T-helper 1 cell treated with Interleukin-12 subunit alpha and Interleukin-12 subunit beta and Interleukin-4 antibody, amounts not matched to agents 30 μg/mL and 1 μg/mL, for 36 hours (primary cell): ENCODE measurements around the gene IP6K3.
A peak's percentile ranks its signal among the peaks of the same experiment; 100 is the strongest.

ENCODE experiments used
- H3K27ac Mint-ChIP-seq: one replicate; pipeline ENCODE4 v1.8.0; 2021; ENCODE audit warnings: mild to moderate bottlenecking, mixed read lengths
- H3K27me3 Mint-ChIP-seq: one replicate; pipeline ENCODE4 v1.8.0; 2021; ENCODE audit warnings: low read depth, mixed read lengths
- H3K36me3 Mint-ChIP-seq: one replicate; pipeline ENCODE4 v1.8.0; 2021; ENCODE audit warnings: low read depth, mixed read lengths
- H3K4me1 Mint-ChIP-seq: one replicate; pipeline ENCODE4 v1.8.0; 2021; ENCODE audit warnings: low read depth, mixed read lengths
- H3K4me3 Mint-ChIP-seq: one replicate; pipeline ENCODE4 v1.8.0; 2021; ENCODE audit warnings: mild to moderate bottlenecking, moderate library complexity, mixed read lengths
- H3K9me3 Mint-ChIP-seq: one replicate; pipeline ENCODE4 v1.8.0; 2021; ENCODE audit warnings: mixed read lengths

Gene IP6K3

DNA sequence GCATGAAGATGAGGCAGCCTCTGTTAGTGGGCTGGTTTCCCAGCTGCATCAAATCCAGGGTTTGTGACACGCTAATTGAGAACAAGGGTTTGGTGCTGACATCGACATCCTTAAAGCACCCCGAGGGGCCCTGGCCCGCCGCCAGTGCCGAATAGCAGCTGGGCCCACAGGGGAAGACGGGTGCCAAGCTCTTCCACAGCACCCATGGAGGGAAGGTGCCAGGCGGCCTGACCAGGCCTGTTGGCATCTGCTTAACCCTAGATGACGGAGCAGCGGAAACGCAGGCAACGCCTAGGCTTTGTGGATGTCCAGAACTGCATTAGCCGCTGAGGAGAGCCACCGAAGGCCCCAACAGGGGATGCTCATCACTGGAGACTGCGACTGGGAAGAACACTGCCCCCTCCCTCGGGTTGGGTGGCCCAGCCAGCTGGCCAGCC is 51.2 kb downstream of the IP6K3 start:
- H3K36me3 Mint-ChIP-seq = peaks cover 45% of the 10 kb centered on the region
- peaks cover 62% of the 10 kb centered on the region for H3K4me1 Mint-ChIP-seq
- peak overlapping the region; percentile 87 for H3K27ac Mint-ChIP-seq
- H3K27me3 Mint-ChIP-seq = no peaks in the 10 kb centered on the region
- H3K9me3 Mint-ChIP-seq = no peaks in the 10 kb centered on the region
- no peak overlapping the region for H3K4me3 Mint-ChIP-seq

DNA sequence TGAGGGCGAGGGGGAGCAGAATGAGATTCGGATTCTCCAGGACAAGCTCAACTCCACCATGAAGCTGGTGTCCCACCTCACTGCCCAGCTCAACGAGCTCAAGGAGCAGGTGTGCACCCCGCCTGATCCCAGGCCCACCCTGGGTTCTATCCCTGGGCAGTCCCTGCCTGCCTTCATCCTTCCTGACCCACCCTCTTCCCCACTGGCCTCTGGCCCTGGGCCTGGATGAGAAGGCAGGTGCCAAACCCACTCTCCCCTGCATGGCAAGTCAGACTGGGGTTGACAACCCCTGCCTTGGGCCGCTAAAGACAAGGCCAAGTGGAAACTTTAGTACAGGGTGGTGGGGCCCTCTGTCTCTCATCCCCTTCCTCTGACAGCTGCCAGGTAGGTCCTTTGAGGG is 51.7 kb downstream of the IP6K3 start:
- no peaks in the 10 kb centered on the region for H3K9me3 Mint-ChIP-seq

GRCh38 chr6:33694401-33694931 is 52.2 kb downstream of the IP6K3 start:
- H3K27ac Mint-ChIP-seq = peak overlapping the region; percentile 87
- H3K4me3 Mint-ChIP-seq = peak overlapping the region; percentile 48
- peaks cover 42% of the 10 kb centered on the region for H3K36me3 Mint-ChIP-seq
- peaks cover 56% of the 10 kb centered on the region for H3K4me1 Mint-ChIP-seq
- H3K27me3 Mint-ChIP-seq = no peaks in the 10 kb centered on the region
- no peaks in the 10 kb centered on the region for H3K9me3 Mint-ChIP-seq

More for the DNA sequence above, 51.7 kb downstream of the IP6K3 start:
- Mint-ChIP-seq H3K4me3 (no peak overlapping the region), H3K27me3 (no peaks in the 10 kb centered on the region), H3K36me3 (peaks cover 40% of the 10 kb centered on the region), H3K27ac (peak overlapping the region; percentile 87), H3K4me1 (peaks cover 57% of the 10 kb centered on the region)

- H3K9me3 Mint-ChIP-seq = no peaks in the 10 kb centered on the region
- no peaks in the 10 kb centered on the region for H3K27me3 Mint-ChIP-seq
- H3K4me3 Mint-ChIP-seq = peak overlapping the region; percentile 72
- peaks cover 50% of the 10 kb centered on the region for H3K4me1 Mint-ChIP-seq
- H3K27ac Mint-ChIP-seq = peak overlapping the region; percentile 97
- H3K36me3 Mint-ChIP-seq = peaks cover 42% of the 10 kb centered on the region
Measured at GRCh38 chr6:33693186-33694105, 53.3 kb downstream of the IP6K3 start.

DNA sequence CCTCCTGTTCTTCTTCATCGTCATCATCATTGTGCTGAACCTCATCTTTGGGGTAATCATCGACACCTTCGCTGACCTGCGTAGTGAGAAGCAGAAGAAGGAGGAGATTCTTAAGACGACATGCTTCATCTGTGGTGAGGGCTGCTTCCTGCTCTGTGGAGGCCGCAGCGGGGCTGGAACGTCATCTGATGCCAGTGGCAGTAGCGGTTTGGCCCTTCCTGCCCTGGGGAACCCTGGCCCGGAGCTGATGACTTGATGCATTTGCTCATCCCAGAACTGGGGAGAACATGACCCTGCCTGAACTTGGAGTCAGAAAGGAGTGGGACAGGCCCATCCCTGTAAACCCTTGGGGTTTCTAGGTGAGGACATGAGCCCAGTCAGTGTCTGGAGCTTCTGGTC is 53.9 kb downstream of the IP6K3 start:
- peak overlapping the region; percentile 72 for H3K4me3 Mint-ChIP-seq
- peak overlapping the region; percentile 97 for H3K27ac Mint-ChIP-seq
- H3K4me1 Mint-ChIP-seq = peaks cover 50% of the 10 kb centered on the region
- no peaks in the 10 kb centered on the region for H3K9me3 Mint-ChIP-seq
- H3K27me3 Mint-ChIP-seq = no peaks in the 10 kb centered on the region
- H3K36me3 Mint-ChIP-seq = peaks cover 40% of the 10 kb centered on the region

- no peaks in the 10 kb centered on the region for H3K9me3 Mint-ChIP-seq
- peaks cover 46% of the 10 kb centered on the region for H3K4me1 Mint-ChIP-seq
- H3K36me3 Mint-ChIP-seq = peaks cover 36% of the 10 kb centered on the region
- peak overlapping the region; percentile 97 for H3K27ac Mint-ChIP-seq
- H3K27me3 Mint-ChIP-seq = no peaks in the 10 kb centered on the region
- H3K4me3 Mint-ChIP-seq = peak overlapping the region; percentile 72
Measured at GRCh38 chr6:33692078-33692759, 54.5 kb downstream of the IP6K3 start.

GRCh38 chr6:33691456-33692077 is 55.1 kb downstream of the IP6K3 start:
- peak overlapping the region; percentile 59 for H3K27ac Mint-ChIP-seq
- no peak overlapping the region for H3K4me3 Mint-ChIP-seq
- H3K9me3 Mint-ChIP-seq = no peaks in the 10 kb centered on the region
- peaks cover 39% of the 10 kb centered on the region for H3K4me1 Mint-ChIP-seq
- no peaks in the 10 kb centered on the region for H3K27me3 Mint-ChIP-seq
- H3K36me3 Mint-ChIP-seq = peaks cover 34% of the 10 kb centered on the region

DNA sequence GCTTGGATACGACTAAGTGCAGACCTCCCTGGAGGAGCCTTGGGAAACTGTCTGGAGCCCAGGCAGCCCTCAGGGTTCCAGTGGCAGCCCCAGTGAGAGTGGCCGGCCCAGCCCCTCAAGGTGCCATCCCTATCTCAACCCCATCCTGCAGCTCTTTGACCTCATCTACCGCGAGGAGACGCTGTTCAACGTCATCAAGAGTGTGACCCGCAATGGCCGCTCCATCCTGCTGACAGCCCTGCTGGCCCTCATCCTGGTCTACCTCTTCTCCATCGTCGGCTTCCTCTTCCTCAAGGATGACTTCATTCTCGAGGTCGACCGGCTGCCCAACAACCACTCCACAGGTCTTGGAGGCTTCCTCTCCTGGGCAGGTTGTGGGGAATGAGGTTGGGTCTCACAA is 55.9 kb downstream of the IP6K3 start:
- Mint-ChIP-seq H3K4me3 (no peak overlapping the region), H3K4me1 (peaks cover 31% of the 10 kb centered on the region), H3K27me3 (no peaks in the 10 kb centered on the region), H3K36me3 (peaks cover 37% of the 10 kb centered on the region), H3K9me3 (no peaks in the 10 kb centered on the region), H3K27ac (no peak overlapping the region)

- Mint-ChIP-seq H3K9me3 (no peaks in the 10 kb centered on the region), H3K4me3 (no peak overlapping the region), H3K36me3 (peaks cover 41% of the 10 kb centered on the region), H3K27me3 (no peaks in the 10 kb centered on the region), H3K4me1 (peaks cover 24% of the 10 kb centered on the region), H3K27ac (no peak overlapping the region)
Measured at GRCh38 chr6:33689879-33690278, 56.8 kb downstream of the IP6K3 start.

DNA sequence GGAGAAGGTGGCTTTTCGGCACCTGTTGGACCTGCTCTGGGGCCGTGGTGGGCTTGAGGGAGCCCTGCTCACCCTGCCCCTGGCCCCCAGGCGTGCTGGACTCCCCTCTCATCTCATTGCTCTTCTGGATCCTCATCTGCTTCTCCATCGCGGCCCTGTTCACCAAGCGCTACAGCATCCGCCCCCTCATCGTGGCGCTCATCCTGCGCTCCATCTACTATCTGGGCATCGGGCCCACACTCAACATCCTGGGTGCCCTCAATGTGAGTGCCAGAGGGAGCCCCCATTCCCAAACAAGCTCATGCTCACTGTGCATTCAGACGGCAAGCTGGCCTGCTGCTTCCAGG is 57.6 kb downstream of the IP6K3 start:
- Mint-ChIP-seq H3K4me1 (peaks cover 19% of the 10 kb centered on the region), H3K9me3 (no peaks in the 10 kb centered on the region), H3K36me3 (peaks cover 42% of the 10 kb centered on the region), H3K27me3 (no peaks in the 10 kb centered on the region), H3K4me3 (no peak overlapping the region), H3K27ac (no peak overlapping the region)

DNA sequence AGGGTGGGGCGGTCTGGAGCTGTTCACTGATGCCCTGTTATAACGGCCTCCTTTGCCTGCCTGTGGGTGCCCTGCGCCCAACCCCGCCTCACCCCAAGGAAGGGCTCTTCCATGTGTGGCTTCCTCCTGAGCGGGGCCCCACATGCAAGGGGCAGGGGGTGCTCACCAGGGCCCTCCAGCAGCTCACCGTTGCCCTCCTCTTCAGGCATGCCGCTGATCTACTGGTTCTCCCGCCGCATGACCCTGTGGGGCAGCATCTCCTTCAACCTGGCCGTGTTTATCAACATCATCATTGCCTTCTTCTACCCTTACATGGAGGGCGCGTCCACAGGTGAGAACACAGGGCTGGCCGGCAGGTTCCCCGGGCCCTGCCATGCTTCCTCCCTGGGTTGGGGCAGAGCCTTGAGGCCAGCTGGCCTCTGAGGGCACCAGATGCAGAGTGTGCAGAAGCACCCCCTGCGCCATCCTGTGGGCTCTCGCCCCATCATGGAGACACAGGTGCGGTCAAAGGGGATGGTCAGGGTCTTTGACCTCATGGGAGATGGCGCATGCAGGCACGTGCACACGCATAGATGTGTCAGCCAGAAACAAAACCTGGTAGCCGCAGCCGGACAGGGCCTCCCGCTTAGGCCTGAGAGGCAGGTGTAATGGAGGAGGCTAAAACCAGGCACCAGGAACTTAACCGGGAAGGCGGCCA is 58.1 kb downstream of the IP6K3 start:
- peaks cover 18% of the 10 kb centered on the region for H3K4me1 Mint-ChIP-seq
- H3K9me3 Mint-ChIP-seq = no peaks in the 10 kb centered on the region
- no peak overlapping the region for H3K27ac Mint-ChIP-seq
- no peak overlapping the region for H3K4me3 Mint-ChIP-seq
- no peaks in the 10 kb centered on the region for H3K27me3 Mint-ChIP-seq
- H3K36me3 Mint-ChIP-seq = peaks cover 42% of the 10 kb centered on the region

DNA sequence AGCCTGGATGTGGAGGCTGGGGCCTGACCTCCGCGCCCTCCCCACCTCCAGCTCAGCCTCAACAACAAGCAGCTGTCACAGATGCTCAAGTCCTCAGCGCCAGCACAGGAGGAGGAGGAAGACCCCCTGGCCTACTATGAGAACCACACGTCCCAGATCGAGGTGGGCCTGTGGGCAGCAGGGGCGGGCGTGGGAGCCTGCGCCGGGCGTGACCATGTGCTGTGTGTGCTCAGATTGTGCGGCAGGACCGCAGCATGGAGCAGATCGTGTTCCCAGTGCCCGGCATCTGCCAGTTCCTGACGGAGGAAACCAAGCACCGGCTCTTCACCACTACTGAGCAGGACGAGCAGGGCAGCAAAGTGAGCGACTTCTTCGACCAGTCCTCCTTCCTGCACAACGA is 58.7 kb downstream of the IP6K3 start:
- H3K4me3 Mint-ChIP-seq = no peak overlapping the region
- no peak overlapping the region for H3K27ac Mint-ChIP-seq
- peaks cover 42% of the 10 kb centered on the region for H3K36me3 Mint-ChIP-seq
- no peaks in the 10 kb centered on the region for H3K27me3 Mint-ChIP-seq
- H3K4me1 Mint-ChIP-seq = peaks cover 19% of the 10 kb centered on the region
- H3K9me3 Mint-ChIP-seq = no peaks in the 10 kb centered on the region

GRCh38 chr6:33686981-33687975 is 59.4 kb downstream of the IP6K3 start:
- Mint-ChIP-seq H3K4me1 (peaks cover 18% of the 10 kb centered on the region), H3K9me3 (no peaks in the 10 kb centered on the region), H3K27ac (no peak overlapping the region), H3K36me3 (peaks cover 36% of the 10 kb centered on the region), H3K27me3 (no peaks in the 10 kb centered on the region), H3K4me3 (no peak overlapping the region)
